Activated CD4-positive, alpha-beta T cell treated with anti-CD3 and anti-CD28 coated beads, Interleukin-2, Interleukin-6, amounts not matched to agents 100 ng/mL and 50 ng/mL, durations not matched to agents 16 hours and 8 hours (primary cell): ENCODE measurements around the gene CCDC192.
"Not testable (repeated sequence)": the region's sequence is repeated elsewhere in the genome, so short reads cannot be mapped to it uniquely, and the experiment has no call there.

Source experiments
- DNase-seq: peaks from one replicate; pipeline ENCODE4 v3.0.0-alpha.2; 2020

Gene CCDC192

GRCh38 chr5:127813633-127814587, 110.7 kb downstream of the CCDC192 start:
- DNase-seq: no peak

GRCh38 chr5:127814588-127814973, 111.4 kb downstream of the CCDC192 start:
- no peak for DNase-seq

DNA sequence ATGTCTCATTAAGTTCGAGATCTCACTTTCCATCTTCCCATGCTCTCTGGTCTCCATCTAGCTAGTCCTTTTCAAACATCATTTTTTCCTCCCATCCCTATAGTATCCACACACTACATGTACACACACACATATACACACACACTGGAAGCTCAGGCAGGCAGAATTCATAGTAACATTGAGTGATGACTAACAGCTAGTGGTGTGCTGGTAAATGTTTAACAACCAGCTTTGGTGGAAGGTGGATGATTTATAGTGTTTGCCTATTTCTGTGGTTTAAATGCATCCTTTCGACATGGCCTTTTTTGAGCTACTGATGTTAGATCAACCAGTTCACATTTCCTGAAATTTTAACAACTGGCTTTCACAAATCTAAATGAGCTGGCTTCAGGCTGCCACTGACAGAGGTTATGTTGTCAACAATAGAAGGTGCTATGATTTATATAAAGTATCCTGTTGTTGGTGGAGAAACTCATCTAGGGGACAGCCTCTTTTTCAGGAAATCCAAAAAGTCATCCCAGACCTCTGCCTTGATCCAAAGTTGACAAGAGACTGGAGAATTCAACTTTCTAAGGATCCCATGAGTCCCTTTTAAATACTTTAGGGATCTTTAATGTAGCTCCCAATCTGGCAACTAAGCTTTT, 117.8 kb downstream of the CCDC192 start:
- no peak for DNase-seq

- no peak for DNase-seq
Measured at GRCh38 chr5:127821896-127822295, 118.7 kb downstream of the CCDC192 start.

GRCh38 chr5:127824126-127824525, 120.9 kb downstream of the CCDC192 start:
- DNase-seq: no peak

GRCh38 chr5:127826011-127826410, 122.8 kb downstream of the CCDC192 start:
- no peak for DNase-seq

DNA sequence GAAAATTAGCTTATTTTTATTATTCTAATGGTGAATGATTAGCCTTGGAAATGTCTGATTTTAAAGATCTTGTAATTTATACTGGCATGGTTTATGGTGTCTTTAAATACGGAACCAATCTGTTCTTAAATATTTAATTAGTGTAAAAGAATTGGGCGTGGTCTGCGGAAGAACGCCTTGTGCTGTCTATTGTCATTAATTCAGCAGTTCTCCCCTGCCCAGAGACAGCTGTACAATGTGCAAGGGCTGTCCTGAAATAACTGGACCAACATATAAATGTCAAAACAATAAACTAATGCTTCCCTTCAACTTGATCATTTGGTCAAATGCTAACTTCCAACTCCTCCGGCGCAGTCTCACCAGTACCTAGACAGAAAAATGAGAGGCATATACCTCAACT, 124.3 kb downstream of the CCDC192 start:
- no peak for DNase-seq

GRCh38 chr5:127830157-127830556, 127.0 kb downstream of the CCDC192 start:
- no peak for DNase-seq

DNA sequence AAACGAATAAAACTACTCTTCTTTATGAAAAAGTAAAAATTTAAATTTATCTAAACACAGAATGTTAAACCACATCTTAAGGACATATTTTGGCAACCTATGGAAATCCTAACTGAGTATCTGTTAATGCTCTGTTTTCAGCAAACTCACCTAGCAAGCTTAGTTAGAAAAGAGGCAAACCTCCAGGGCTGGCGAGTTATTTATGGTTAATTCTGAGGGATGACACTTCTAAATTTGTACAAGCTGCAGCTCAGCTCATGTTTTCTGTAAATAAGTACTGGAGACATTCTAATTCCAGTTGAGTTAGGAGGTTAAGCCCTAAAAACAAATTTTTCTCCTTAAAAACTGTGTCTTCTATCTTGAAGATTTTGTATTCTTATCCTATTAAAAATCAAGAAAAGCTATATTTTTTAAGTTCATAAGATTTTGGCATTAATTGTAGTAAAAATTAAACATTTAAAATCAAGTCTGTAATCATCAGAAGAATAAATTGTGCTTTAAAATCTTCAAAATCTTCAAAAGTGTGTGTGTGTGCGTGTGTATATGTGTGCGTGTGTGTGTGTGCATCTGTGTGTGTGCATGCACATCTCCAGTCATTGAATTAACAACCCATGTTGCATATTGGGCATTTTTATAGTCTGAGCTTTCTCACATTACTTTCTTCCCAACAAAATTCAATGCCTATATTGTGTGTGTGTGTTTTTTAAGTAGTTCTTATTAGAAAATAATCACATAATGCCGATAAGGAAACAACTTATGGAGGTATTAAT, 127.8 kb downstream of the CCDC192 start:
- DNase-seq: no peak

GRCh38 chr5:127832067-127832466, 128.9 kb downstream of the CCDC192 start:
- no peak for DNase-seq

DNA sequence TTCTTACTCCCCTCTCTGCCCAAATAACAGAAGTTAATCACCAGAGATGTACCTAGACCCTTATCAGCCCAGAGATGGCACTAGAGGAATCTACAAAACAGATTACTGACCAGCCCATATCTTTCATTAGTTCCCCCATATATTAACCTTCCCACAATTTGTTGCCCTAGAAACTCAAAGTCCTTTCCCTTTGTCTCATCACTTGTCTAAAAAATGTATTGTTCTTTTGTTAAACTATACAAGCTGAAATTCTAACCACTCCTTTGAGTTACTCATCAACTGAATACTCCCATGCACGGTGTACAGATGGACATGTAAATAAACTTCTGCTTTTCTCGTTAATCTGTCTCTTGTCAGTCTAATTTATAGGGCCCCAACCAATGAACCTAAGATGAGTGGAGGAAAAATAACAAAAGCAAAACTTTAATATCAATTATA, 130.9 kb downstream of the CCDC192 start:
- no peak for DNase-seq

- no peak for DNase-seq
Measured at GRCh38 chr5:127834554-127834953, 131.4 kb downstream of the CCDC192 start.

GRCh38 chr5:127838661-127839060, 135.5 kb downstream of the CCDC192 start:
- DNase-seq: peak; percentile 1

GRCh38 chr5:127839072-127839471, 135.9 kb downstream of the CCDC192 start:
- no peak for DNase-seq

- DNase-seq: no peak
Measured at GRCh38 chr5:127839496-127840197, 136.5 kb downstream of the CCDC192 start.

- no peak for DNase-seq
Measured at GRCh38 chr5:127840198-127840524, 137.0 kb downstream of the CCDC192 start.

DNA sequence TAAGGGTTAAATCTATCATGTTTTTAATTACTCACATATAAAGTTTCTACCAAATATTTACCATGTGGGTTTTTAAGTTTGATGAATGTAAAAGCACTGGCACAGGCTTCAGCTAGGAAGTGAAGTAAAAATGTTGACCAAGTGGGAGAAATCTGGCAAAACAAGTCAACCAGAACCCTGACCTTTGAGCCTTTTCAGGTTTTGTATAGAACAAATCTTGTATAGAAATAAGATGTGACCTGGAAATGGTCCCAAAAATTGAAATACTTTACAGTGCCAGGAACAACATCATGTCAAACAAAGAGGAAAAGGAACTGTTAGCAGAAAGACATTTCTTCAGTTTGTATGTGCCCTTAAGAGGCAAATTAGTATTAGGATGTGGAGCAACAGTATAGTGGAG, 137.6 kb downstream of the CCDC192 start:
- DNase-seq: no peak

- DNase-seq: no peak
Measured at GRCh38 chr5:127844581-127845021, 141.4 kb downstream of the CCDC192 start.

GRCh38 chr5:127846884-127847283, 143.7 kb downstream of the CCDC192 start:
- DNase-seq: no peak

DNA sequence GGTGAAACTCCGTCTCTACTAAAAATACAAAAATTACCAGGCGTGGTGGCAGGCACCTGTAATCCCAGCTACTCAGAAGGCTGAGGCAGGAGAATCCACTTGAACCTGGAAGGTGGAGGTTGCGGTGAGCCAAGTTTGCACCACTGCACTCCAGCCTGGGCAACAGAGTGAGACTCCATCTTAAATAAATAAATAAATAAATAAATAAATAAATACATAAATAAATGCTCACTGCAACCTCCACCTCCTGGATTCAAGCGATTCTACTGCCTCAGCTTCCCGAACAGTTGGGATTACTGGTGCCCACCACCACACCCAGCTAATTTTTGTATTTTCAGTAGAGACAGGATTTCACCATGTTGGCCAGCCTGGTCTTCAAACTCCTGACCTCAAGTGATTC, 144.4 kb downstream of the CCDC192 start:
- DNase-seq: not testable (repeated sequence)

DNA sequence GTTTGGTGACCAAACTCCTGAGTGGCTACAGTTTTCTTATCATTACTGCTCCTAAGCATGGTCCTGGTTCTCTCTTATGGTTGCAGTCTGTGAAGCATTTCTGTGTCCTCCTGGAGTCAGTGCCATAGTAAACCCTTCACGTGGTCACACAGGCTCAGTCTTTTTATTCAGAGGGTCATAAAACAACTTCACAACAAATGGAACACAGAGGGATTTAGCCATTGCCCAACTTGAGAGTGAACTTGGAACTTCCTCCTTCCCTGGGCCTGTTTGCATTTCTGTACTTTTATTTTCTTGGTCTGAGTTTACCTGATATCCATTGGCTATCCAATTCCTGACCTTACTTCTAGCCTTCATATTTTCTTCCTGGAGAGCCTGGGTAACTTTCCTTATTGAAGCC, 144.9 kb downstream of the CCDC192 start:
- DNase-seq: no peak

- no peak for DNase-seq
Measured at GRCh38 chr5:127849408-127849807, 146.2 kb downstream of the CCDC192 start.

- DNase-seq: no peak
Measured at GRCh38 chr5:127849891-127850290, 146.7 kb downstream of the CCDC192 start.
